Neutrophil (primary cell): Measurements from ENCODE around the gene LAD1.

Experiments
- H3K27ac ChIP-seq: fragments of 200-600 bp; sonication (generic); 2 replicates; pipeline ENCODE4 v1.5.1; 2016; ENCODE audit warnings: mild to moderate bottlenecking, moderate library complexity
- H3K27me3 ChIP-seq: fragments of 200-600 bp; sonication (generic); 2 replicates; pipeline ENCODE4 v1.6.0; 2016; ENCODE audit warnings: mild to moderate bottlenecking
- H3K36me3 ChIP-seq: fragments of 200-600 bp; sonication (generic); 2 replicates; pipeline ENCODE4 v1.5.1; 2017
- H3K4me1 ChIP-seq, 2 experiments: fragments of 200-600 bp in 1 of 2; sonication (generic) in 1 of 2; 1 replicate in 1 of 2; 2 replicates in 1 of 2; pipeline versions ENCODE4 v1.5.1 to v1.6.1; 2013 to 2016; ENCODE audit warnings: low read depth in 1 of 2, low read length in 1 of 2, mild to moderate bottlenecking in 1 of 2, moderate library complexity in 1 of 2; ENCODE audit not compliant: control insufficient read depth in 1 of 2, insufficient read depth in 1 of 2
- H3K4me3 ChIP-seq, 2 experiments: fragments of 200-600 bp in 1 of 2; sonication (generic) in 1 of 2; 1 replicate in 1 of 2; 2 replicates in 1 of 2; pipeline ENCODE4 v1.5.1; 2013 to 2016; ENCODE audit warnings: low read depth in 1 of 2, low read length in 1 of 2, mild to moderate bottlenecking in 1 of 2, moderate library complexity in 1 of 2
- H3K9me3 ChIP-seq: fragments of 200-600 bp; sonication (generic); 2 replicates; pipeline ENCODE4 v1.5.1; 2016
- TF ChIP-seq, protein P1 (sequence below): fragments of 200-600 bp; sonication (generic); IDR thresholded peaks from 2 replicates; pipeline ENCODE4 v1.5.1; 2016; ENCODE audit warnings: antibody characterized with exemption

Gene LAD1

DNA sequence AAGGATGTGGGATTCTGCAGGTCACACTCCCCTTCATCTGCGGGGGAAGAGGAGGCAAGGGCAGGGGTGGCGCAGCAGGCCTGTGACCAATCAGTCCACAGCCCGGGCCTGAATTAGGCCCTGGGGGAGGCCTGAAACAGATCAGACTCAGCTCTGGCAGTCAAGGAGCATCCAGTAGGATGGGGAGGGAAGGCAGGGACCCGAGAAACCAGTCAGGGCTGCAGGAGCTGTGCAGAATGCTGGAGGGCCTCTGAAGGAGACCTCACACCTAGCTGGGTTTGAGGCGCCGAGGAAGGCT is 34.4 kb downstream of the LAD1 start:
- peaks cover 21% of the 10 kb centered on the region for H3K27me3 ChIP-seq
- no peaks in the 10 kb centered on the region for H3K4me1 ChIP-seq
- H3K4me3 ChIP-seq = no peak overlapping the region
- no peaks in the 10 kb centered on the region for H3K9me3 ChIP-seq
- no peaks in the 10 kb centered on the region for H3K36me3 ChIP-seq
- TF ChIP-seq, protein P1, sequence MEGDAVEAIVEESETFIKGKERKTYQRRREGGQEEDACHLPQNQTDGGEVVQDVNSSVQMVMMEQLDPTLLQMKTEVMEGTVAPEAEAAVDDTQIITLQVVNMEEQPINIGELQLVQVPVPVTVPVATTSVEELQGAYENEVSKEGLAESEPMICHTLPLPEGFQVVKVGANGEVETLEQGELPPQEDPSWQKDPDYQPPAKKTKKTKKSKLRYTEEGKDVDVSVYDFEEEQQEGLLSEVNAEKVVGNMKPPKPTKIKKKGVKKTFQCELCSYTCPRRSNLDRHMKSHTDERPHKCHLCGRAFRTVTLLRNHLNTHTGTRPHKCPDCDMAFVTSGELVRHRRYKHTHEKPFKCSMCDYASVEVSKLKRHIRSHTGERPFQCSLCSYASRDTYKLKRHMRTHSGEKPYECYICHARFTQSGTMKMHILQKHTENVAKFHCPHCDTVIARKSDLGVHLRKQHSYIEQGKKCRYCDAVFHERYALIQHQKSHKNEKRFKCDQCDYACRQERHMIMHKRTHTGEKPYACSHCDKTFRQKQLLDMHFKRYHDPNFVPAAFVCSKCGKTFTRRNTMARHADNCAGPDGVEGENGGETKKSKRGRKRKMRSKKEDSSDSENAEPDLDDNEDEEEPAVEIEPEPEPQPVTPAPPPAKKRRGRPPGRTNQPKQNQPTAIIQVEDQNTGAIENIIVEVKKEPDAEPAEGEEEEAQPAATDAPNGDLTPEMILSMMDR = no peak
- H3K27ac ChIP-seq = no peak overlapping the region

DNA sequence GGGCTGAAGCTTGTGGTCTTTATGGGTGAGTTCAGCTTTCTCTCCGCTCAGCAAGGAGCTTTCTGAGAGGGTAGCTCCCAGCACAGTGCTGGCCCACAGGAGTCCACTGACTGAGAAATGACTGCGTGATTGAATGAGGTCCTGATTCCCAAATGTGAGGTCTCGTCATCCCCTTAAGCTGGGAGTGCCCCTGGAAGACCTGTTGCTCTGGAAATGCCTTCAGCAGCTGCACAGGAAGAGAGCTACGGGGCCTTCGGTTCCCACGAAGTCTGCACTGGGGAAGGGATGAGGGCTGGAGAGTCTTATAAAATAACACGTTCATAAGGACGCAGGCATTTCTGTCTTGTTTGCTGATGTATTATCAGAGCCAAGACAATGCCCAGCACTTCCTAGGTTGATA is 35.7 kb downstream of the LAD1 start:
- TF ChIP-seq, protein P1 = no peak
- no peaks in the 10 kb centered on the region for H3K9me3 ChIP-seq
- H3K27ac ChIP-seq = no peak overlapping the region
- no peak overlapping the region for H3K4me3 ChIP-seq
- H3K27me3 ChIP-seq = peaks cover 19% of the 10 kb centered on the region
- H3K36me3 ChIP-seq = no peaks in the 10 kb centered on the region
- H3K4me1 ChIP-seq = no peaks in the 10 kb centered on the region

DNA sequence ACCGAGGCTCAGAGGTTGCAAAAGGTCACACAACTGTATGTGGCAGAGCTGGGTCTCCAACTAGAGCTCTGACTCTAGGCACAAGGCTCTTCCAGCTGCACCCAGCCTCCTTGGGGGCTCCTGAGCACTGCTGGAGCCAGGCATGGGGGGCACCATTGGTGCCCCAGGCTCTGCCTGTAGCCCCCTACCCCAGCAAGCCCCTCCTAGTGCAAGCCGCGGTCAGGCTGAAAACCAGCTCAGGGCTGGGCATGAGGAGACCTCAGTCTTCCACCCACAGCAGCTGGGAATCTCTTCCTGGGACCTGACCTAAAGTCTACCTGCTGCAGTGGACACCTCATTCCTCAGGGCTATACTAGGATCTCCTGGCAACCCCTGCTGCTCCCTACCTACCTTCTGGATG is 36.2 kb downstream of the LAD1 start:
- no peaks in the 10 kb centered on the region for H3K4me1 ChIP-seq
- H3K4me3 ChIP-seq = no peak overlapping the region
- no peaks in the 10 kb centered on the region for H3K9me3 ChIP-seq
- peaks cover 19% of the 10 kb centered on the region for H3K27me3 ChIP-seq
- TF ChIP-seq, protein P1 = no peak
- H3K36me3 ChIP-seq = no peaks in the 10 kb centered on the region
- H3K27ac ChIP-seq = no peak overlapping the region

DNA sequence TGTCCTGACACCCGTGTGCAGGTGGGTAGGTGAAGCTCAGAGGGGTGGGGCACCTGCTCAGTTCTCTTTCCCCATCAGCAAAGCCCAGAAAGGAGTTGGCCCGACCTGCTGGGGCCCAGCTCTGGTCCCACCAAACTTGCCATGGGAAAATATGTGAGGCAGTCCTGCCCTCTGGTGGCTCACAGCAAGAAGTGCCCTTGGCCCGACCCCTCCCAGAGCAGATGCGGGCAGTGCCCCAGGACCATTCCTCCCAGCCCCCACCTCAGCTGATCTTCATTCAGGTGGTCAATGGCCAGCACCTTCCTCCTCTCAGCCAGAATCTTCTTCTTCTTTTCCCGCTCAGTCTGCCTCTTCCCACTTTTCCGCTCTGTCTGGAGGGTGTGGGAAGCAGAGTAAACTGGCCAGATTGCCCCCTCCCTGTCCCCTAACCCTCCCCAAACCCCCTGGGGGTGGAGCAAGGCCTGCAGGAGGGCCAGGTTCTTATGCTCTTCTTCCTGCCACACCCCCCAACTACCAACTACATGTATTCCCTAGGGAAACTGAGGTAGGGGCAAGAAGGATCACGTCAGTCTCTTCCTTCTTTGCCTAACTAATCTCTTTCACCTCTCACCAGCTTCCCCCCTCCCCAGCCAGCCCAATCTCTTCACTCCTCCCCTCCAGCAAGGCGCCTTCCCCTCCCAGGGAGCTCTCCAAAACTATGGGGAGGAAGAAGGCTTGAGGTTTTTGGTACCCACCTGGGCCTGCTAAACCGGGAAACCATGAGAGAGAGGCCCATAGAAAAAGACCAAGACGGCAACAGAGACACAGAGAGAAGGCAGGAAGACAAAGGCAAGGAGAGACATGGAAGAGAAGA is 37.2 kb downstream of the LAD1 start:
- Histone ChIP-seq H3K4me3 (no peak overlapping the region), H3K9me3 (no peaks in the 10 kb centered on the region), H3K36me3 (no peaks in the 10 kb centered on the region), H3K27ac (no peak overlapping the region), H3K4me1 (no peaks in the 10 kb centered on the region), H3K27me3 (peaks cover 13% of the 10 kb centered on the region)
- TF ChIP-seq, protein P1 = no peak

DNA sequence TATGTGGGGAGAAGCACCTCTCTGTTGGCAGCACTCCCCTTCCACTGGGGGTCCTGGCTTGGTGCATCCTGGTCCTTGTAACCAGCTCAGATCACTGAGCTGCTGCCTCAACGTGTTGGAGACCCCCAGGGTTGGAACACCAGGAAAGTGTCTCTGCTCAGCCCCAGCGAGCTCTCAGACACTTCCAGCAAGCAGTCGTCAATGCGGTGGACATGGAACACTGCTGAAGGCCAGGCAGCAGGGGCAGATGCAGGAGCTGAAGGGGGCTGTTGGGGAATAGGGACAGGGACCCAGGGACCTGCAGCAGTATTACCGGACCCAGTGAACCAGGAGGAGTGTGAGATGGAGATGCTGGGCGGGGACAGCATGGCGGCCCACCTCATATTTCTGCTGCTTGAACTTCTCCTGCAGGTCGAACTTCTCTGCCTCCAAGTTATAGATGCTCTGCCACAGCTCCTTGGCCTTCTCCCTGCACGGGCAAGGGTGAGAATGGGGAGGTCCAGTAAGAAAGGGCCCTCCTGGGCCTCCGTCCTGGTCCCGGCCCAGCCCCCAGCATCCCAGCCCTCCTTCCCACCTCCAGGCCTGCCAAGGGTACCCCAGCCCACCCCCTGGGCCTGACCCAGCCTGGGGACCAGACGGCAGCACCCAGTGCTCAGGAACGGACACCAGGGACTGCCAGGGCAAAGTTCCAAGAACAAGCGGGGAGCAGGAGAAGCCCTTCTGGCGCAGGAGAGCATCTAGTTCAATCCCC is 38.0 kb downstream of the LAD1 start:
- Histone ChIP-seq H3K4me3 (no peak overlapping the region), H3K9me3 (no peaks in the 10 kb centered on the region), H3K4me1 (no peaks in the 10 kb centered on the region), H3K27me3 (peaks cover 13% of the 10 kb centered on the region), H3K27ac (no peak overlapping the region), H3K36me3 (no peaks in the 10 kb centered on the region)
- TF ChIP-seq, protein P1 = no peak
